HepG2 (cell line): ENCODE results near the gene MT1G. TPM values are rescaled to one million over a fixed set of nuclear protein-coding genes. Genes with fewer than 3 reads are reported as not detected.

Experiments
- CEBPG ChIP-seq: IDR thresholded peaks from 2 replicates; pipeline ENCODE4 v1.6.1; 2016
- ELF1 ChIP-seq: sonication (generic); formaldehyde crosslinking; IDR thresholded peaks from 2 replicates; pipeline ENCODE4 v1.4.0; 2020; ENCODE audit warnings: missing genetic modification reagents
- EZH2 ChIP-seq: conservative IDR thresholded peaks from 2 replicates; pipeline ENCODE4 v1.6.1; 2012; ENCODE audit warnings: mild to moderate bottlenecking, low read depth, low read length, moderate library complexity
- HOXD1 ChIP-seq: sonication (generic); formaldehyde crosslinking; IDR thresholded peaks from 2 replicates; pipeline ENCODE4 v1.5.0; 2020; ENCODE audit warnings: missing genetic modification reagents
- KLF12 ChIP-seq: sonication (generic); formaldehyde crosslinking; IDR thresholded peaks from 2 replicates; pipeline ENCODE4 v1.4.0; 2020; ENCODE audit warnings: missing genetic modification reagents, borderline replicate concordance
- KLF6 ChIP-seq: IDR thresholded peaks from 2 replicates; pipeline ENCODE4 v1.8.0; 2016; ENCODE audit warnings: missing biosample characterization, missing genetic modification reagents
- NFE2L1 ChIP-seq: sonication (generic); formaldehyde crosslinking; IDR thresholded peaks from 2 replicates; pipeline ENCODE4 v1.4.0; 2020; ENCODE audit warnings: missing genetic modification reagents, mild to moderate bottlenecking, borderline replicate concordance
- NONO ChIP-seq, 2 experiments: fragments of 450-650 bp in 1 of 2; sonication (generic) in 1 of 2; formaldehyde crosslinking in 1 of 2; IDR thresholded peaks in 1 of 2; conservative IDR thresholded peaks in 1 of 2; 2 replicates each; pipeline versions ENCODE4 v1.6.1 to v1.8.0; 2017 to 2022; ENCODE audit warnings: mild to moderate bottlenecking in 1 of 2, missing genetic modification reagents in 1 of 2, moderate library complexity in 1 of 2
- PHB2 ChIP-seq: fragments of 450-650 bp; IDR thresholded peaks from 2 replicates; pipeline ENCODE4 v1.6.1; 2018; ENCODE audit not compliant: partially characterized antibody
- RCOR2 ChIP-seq: IDR thresholded peaks from 2 replicates; pipeline ENCODE4 v1.6.1; 2016; ENCODE audit warnings: missing biosample characterization, missing genetic modification reagents
- RFX5 ChIP-seq: IDR thresholded peaks from 2 replicates; pipeline ENCODE4 v1.6.1; 2011; ENCODE audit warnings: low read depth, low read length, improper control_type of control experiment
- SETDB1 ChIP-seq: sonication (generic); formaldehyde crosslinking; IDR thresholded peaks from 2 replicates; pipeline ENCODE4 v1.5.1; 2020; ENCODE audit warnings: missing genetic modification reagents, mild to moderate bottlenecking, borderline replicate concordance
- SIN3B ChIP-seq: fragments of 150-350 bp; IDR thresholded peaks from 2 replicates; pipeline ENCODE4 v1.6.1; 2014; ENCODE audit warnings: low read length
- YEATS4 ChIP-seq: sonication (generic); formaldehyde crosslinking; IDR thresholded peaks from 2 replicates; pipeline ENCODE4 v1.4.0; 2020; ENCODE audit warnings: missing genetic modification reagents, borderline replicate concordance
- ZNF205 ChIP-seq: IDR thresholded peaks from 2 replicates; pipeline ENCODE4 v1.6.1; 2018; ENCODE audit warnings: missing biosample characterization, missing genetic modification reagents
- ZNF207 ChIP-seq: fragments of 450-650 bp; IDR thresholded peaks from 2 replicates; pipeline ENCODE4 v1.6.1; 2016; ENCODE audit warnings: antibody characterized with exemption, borderline replicate concordance
- ZNF382 ChIP-seq: sonication (generic); formaldehyde crosslinking; IDR thresholded peaks from 2 replicates; pipeline ENCODE4 v1.5.0; 2020; ENCODE audit warnings: missing genetic modification reagents, mild to moderate bottlenecking, borderline replicate concordance
- ZNF383 ChIP-seq: sonication (generic); formaldehyde crosslinking; IDR thresholded peaks from 2 replicates; pipeline ENCODE4 v1.4.0; 2020; ENCODE audit warnings: missing genetic modification reagents, mild to moderate bottlenecking, borderline replicate concordance
- ZNF550 ChIP-seq: sonication (generic); formaldehyde crosslinking; IDR thresholded peaks from 2 replicates; pipeline ENCODE4 v1.4.0; 2020; ENCODE audit warnings: mild to moderate bottlenecking, missing genetic modification reagents, borderline replicate concordance
- ZNF552 ChIP-seq: sonication (generic); formaldehyde crosslinking; IDR thresholded peaks from 2 replicates; pipeline ENCODE4 v1.9.0; 2022; ENCODE audit warnings: missing genetic modification reagents, mild to moderate bottlenecking, borderline replicate concordance
- ZNF605 ChIP-seq: sonication (generic); formaldehyde crosslinking; IDR thresholded peaks from 2 replicates; pipeline ENCODE4 v1.8.0; 2022; ENCODE audit warnings: mild to moderate bottlenecking, missing genetic modification reagents
- ZSCAN21 ChIP-seq: sonication (generic); formaldehyde crosslinking; IDR thresholded peaks from 2 replicates; pipeline ENCODE4 v1.8.0; 2022; ENCODE audit warnings: mild to moderate bottlenecking, missing genetic modification reagents, moderate library complexity, borderline replicate concordance
- polyA plus RNA-seq, 8 experiments: library from polyadenylated mRNA; depleted of rRNA in 3 of 8; stranded (reverse) in 7 of 8; unstranded in 1 of 8; fragments of >200 nt; fragmentation: Illumina TruSeq in 4 of 8; extraction: Trizol in 4 of 8; gene quantifications; 2 replicates each; pipeline versions ENCODE4 v1.2.1 to v1.2.3, GENCODE V29; 2011 to 2016; ENCODE audit warnings: low read depth in 4 of 8, missing spikeins in 1 of 8, mixed read lengths in 1 of 8; ENCODE audit not compliant: insufficient read depth in 1 of 8
- total RNA-seq, 5 experiments: library from RNA; depleted of rRNA; stranded (reverse); fragments of >200 nt; fragmentation: Illumina TruSeq; extraction: Trizol; gene quantifications; 2 replicates each; pipeline ENCODE4 v1.2.3, GENCODE V29; 2016; ENCODE audit warnings: low read depth in 1 of 5
- TF ChIP-seq, protein P1 (sequence below): sonication (generic); formaldehyde crosslinking; IDR thresholded peaks from 2 replicates; pipeline ENCODE4 v1.4.0; 2020; ENCODE audit warnings: missing genetic modification reagents
- TF ChIP-seq, protein P2 (sequence below): sonication (generic); formaldehyde crosslinking; conservative IDR thresholded peaks from 2 replicates; pipeline ENCODE4 v1.4.0; 2020; ENCODE audit warnings: missing genetic modification reagents
- TF ChIP-seq, protein P3 (sequence below): IDR thresholded peaks from 2 replicates; pipeline ENCODE4 v1.6.1; 2012; ENCODE audit warnings: low read length, improper control_type of control experiment

Gene MT1G
- total and polyA plus RNA-seq, 2 of the 13 experiments (the other 11 are each of a cell fraction or from before 2014, with no cell fraction given): 3.6 to 377 TPM

DNA sequence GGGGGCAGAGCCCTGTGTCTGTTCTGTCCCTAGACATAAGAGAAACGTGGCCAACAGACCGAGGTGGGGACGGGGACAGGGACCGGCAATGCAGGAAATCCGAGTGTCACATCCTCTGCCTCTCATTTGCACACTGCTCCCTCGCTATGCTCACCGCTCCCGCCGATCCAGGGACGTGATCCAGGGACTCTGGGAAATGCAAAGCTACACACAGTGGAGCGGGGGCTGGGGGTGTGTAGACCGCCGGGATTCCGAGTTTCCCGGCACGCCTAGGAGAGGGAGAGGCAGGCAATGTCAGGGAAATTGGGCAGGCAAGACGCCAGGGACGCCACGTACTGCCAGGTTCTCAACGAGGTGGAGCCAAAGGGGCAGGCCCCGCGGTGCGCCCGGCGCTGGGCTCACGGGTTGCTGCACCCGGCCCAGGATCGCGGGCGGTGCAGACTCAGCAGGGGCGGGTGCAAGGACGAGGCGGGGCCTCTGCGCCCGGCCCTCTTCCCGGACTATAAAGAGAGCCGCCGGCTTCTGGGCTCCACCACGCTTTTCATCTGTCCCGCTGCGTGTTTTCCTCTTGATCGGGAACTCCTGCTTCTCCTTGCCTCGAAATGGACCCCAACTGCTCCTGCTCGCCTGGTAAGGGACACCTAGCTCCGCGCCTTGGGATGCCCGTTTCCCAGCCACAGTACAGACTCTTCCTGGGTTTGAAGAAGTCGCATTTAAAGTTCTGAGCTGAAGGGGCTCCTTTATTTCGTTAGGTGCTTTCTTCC is 14.3 kb upstream of the MT1G start, which contains the start of gene MT1X (continued):
- TF ChIP-seq ZNF550 (CRISPR knock-in tag): no peak; the same call in 1 of the 2 replicates
- TF ChIP-seq ZNF605 (CRISPR knock-in tag): 0 out of 2 replicates have a peak, but pooled peaks have one; percentile 2
- no peak for TF ChIP-seq SIN3B
- no peak for TF ChIP-seq PHB2
- TF ChIP-seq ELF1 (CRISPR knock-in tag): no peak
- peak; percentile 44; the same call in 1 of the 2 replicates for TF ChIP-seq ZNF383 (CRISPR knock-in tag)
- TF ChIP-seq KLF6 (CRISPR knock-in tag): no peak
- TF ChIP-seq, protein P1, sequence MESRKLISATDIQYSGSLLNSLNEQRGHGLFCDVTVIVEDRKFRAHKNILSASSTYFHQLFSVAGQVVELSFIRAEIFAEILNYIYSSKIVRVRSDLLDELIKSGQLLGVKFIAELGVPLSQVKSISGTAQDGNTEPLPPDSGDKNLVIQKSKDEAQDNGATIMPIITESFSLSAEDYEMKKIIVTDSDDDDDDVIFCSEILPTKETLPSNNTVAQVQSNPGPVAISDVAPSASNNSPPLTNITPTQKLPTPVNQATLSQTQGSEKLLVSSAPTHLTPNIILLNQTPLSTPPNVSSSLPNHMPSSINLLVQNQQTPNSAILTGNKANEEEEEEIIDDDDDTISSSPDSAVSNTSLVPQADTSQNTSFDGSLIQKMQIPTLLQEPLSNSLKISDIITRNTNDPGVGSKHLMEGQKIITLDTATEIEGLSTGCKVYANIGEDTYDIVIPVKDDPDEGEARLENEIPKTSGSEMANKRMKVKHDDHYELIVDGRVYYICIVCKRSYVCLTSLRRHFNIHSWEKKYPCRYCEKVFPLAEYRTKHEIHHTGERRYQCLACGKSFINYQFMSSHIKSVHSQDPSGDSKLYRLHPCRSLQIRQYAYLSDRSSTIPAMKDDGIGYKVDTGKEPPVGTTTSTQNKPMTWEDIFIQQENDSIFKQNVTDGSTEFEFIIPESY (CRISPR knock-in tag): no peak
- no peak for TF ChIP-seq RCOR2 (CRISPR knock-in tag)
- no peak for TF ChIP-seq ZNF205
- TF ChIP-seq KLF12 (CRISPR knock-in tag): peak; percentile 78; the same call in 1 of the 2 replicates
- TF ChIP-seq, protein P2, sequence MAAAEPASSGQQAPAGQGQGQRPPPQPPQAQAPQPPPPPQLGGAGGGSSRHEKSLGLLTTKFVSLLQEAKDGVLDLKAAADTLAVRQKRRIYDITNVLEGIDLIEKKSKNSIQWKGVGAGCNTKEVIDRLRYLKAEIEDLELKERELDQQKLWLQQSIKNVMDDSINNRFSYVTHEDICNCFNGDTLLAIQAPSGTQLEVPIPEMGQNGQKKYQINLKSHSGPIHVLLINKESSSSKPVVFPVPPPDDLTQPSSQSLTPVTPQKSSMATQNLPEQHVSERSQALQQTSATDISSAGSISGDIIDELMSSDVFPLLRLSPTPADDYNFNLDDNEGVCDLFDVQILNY: no peak
- TF ChIP-seq SETDB1 (CRISPR knock-in tag): no peak
- 0 out of 2 replicates have a peak, but pooled peaks have one; percentile 18 for TF ChIP-seq CEBPG (CRISPR knock-in tag)
- no peak for TF ChIP-seq RFX5
- no peak for TF ChIP-seq ZNF382 (CRISPR knock-in tag)
- TF ChIP-seq ZSCAN21 (CRISPR knock-in tag): peak; percentile 89; the same call in 1 of the 2 replicates
- 0 out of 2 replicates have a peak, but pooled peaks have one; percentile 43 for TF ChIP-seq ZNF552
- TF ChIP-seq HOXD1 (CRISPR knock-in tag): peak; percentile 58; the same call in 1 of the 2 replicates
- TF ChIP-seq YEATS4: peak; percentile 76; the same call in 1 of the 2 replicates
- no peak for TF ChIP-seq ZNF207
- TF ChIP-seq NONO (IDR thresholded peaks at IDR 0.05): no peak
- peak; percentile 91 for TF ChIP-seq NONO (CRISPR knock-in tag; conservative IDR thresholded peaks at IDR 0.05)
- TF ChIP-seq EZH2: no peak
- TF ChIP-seq, protein P3, sequence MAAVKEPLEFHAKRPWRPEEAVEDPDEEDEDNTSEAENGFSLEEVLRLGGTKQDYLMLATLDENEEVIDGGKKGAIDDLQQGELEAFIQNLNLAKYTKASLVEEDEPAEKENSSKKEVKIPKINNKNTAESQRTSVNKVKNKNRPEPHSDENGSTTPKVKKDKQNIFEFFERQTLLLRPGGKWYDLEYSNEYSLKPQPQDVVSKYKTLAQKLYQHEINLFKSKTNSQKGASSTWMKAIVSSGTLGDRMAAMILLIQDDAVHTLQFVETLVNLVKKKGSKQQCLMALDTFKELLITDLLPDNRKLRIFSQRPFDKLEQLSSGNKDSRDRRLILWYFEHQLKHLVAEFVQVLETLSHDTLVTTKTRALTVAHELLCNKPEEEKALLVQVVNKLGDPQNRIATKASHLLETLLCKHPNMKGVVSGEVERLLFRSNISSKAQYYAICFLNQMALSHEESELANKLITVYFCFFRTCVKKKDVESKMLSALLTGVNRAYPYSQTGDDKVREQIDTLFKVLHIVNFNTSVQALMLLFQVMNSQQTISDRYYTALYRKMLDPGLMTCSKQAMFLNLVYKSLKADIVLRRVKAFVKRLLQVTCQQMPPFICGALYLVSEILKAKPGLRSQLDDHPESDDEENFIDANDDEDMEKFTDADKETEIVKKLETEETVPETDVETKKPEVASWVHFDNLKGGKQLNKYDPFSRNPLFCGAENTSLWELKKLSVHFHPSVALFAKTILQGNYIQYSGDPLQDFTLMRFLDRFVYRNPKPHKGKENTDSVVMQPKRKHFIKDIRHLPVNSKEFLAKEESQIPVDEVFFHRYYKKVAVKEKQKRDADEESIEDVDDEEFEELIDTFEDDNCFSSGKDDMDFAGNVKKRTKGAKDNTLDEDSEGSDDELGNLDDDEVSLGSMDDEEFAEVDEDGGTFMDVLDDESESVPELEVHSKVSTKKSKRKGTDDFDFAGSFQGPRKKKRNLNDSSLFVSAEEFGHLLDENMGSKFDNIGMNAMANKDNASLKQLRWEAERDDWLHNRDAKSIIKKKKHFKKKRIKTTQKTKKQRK: no peak
- peak; percentile 6; the same call in 1 of the 2 replicates for TF ChIP-seq NFE2L1 (CRISPR knock-in tag)
